GM21825 (cell line): Measurements from ENCODE around the gene C10orf53.
"Not testable (repeated sequence)": the region's sequence is repeated elsewhere in the genome, so short reads cannot be mapped to it uniquely, and the experiment has no call there.

Source experiments
- ATAC-seq: cut with Tn5 transposase; IDR thresholded peaks from one replicate; pipeline ENCODE4 v1.9.1; 2021; ENCODE audit warnings: mild to moderate bottlenecking, moderate library complexity; ENCODE audit not compliant: unreplicated experiment

C10orf53 gene

GRCh38 chr10:49686651-49687050 is 7.2 kb downstream of the C10orf53 start:
- no peak for ATAC-seq

GRCh38 chr10:49688261-49688846 is 8.9 kb downstream of the C10orf53 start:
- no peak for ATAC-seq

GRCh38 chr10:49688920-49689319 is 9.5 kb downstream of the C10orf53 start:
- no peak for ATAC-seq

- no peak for ATAC-seq
Observed at GRCh38 chr10:49689882-49690510, 10.5 kb downstream of the C10orf53 start.

- ATAC-seq: no peak
Observed at GRCh38 chr10:49690698-49691356, 11.4 kb downstream of the C10orf53 start.

GRCh38 chr10:49691588-49691987 is 12.1 kb downstream of the C10orf53 start:
- ATAC-seq: no peak

- no peak for ATAC-seq
Observed at GRCh38 chr10:49694466-49694865, 15.0 kb downstream of the C10orf53 start.

- no peak for ATAC-seq
Observed at GRCh38 chr10:49696311-49696710, 16.9 kb downstream of the C10orf53 start.

GRCh38 chr10:49698679-49699078 is 19.2 kb downstream of the C10orf53 start:
- no peak for ATAC-seq

GRCh38 chr10:49700211-49700610 is 20.8 kb downstream of the C10orf53 start:
- no peak for ATAC-seq

- ATAC-seq: no peak
Observed at GRCh38 chr10:49700997-49701396, 21.5 kb downstream of the C10orf53 start.

GRCh38 chr10:49707585-49707984 is 28.1 kb downstream of the C10orf53 start:
- no peak for ATAC-seq

- ATAC-seq: no peak
Observed at GRCh38 chr10:49709934-49710333, 30.5 kb downstream of the C10orf53 start.

- ATAC-seq: no peak
Observed at GRCh38 chr10:49710966-49711365, 31.5 kb downstream of the C10orf53 start.

- ATAC-seq: no peak
Observed at GRCh38 chr10:49711481-49711880, 32.0 kb downstream of the C10orf53 start.

GRCh38 chr10:49713266-49713665 is 33.8 kb downstream of the C10orf53 start:
- no peak for ATAC-seq

GRCh38 chr10:49715157-49715556 is 35.7 kb downstream of the C10orf53 start:
- ATAC-seq: not testable (repeated sequence)

GRCh38 chr10:49726593-49726992 is 47.1 kb downstream of the C10orf53 start:
- ATAC-seq: no peak

GRCh38 chr10:49733866-49734265 is 54.4 kb downstream of the C10orf53 start:
- ATAC-seq: no peak

GRCh38 chr10:49734676-49735075 is 55.2 kb downstream of the C10orf53 start:
- no peak for ATAC-seq

GRCh38 chr10:49735161-49735560 is 55.7 kb downstream of the C10orf53 start:
- ATAC-seq: no peak

GRCh38 chr10:49735848-49736563 is 56.6 kb downstream of the C10orf53 start:
- no peak for ATAC-seq
